Right forelimb (tissue), 1 donor: Measurements from ENCODE around the gene SLC1A7.
A peak's percentile ranks its signal among the peaks of the same experiment; 100 is the strongest.

ENCODE experiments used
- DNase-seq: peaks from one replicate; pipeline ENCODE4 v3.0.0-alpha.2; 2018

The SLC1A7 gene

GRCh38 chr1:53132176-53132575 lies 10.3 kb downstream of the SLC1A7 start:
- DNase-seq: no peak

GRCh38 chr1:53131590-53131938 lies 10.9 kb downstream of the SLC1A7 start:
- no peak for DNase-seq

- DNase-seq: peak; percentile 30
These were observed 11.4 kb downstream of the SLC1A7 start for GRCh38 chr1:53130878-53131589.

GRCh38 chr1:53130598-53130877 lies 11.9 kb downstream of the SLC1A7 start:
- DNase-seq: no peak

- DNase-seq: peak; percentile 34
These were observed 12.4 kb downstream of the SLC1A7 start for GRCh38 chr1:53129891-53130597.

GRCh38 chr1:53128401-53128800 lies 14.0 kb downstream of the SLC1A7 start:
- peak; percentile 19 for DNase-seq

GRCh38 chr1:53127546-53127945 lies 14.9 kb downstream of the SLC1A7 start:
- DNase-seq: peak; percentile 35

- DNase-seq: no peak
These were observed 15.9 kb downstream of the SLC1A7 start for GRCh38 chr1:53126495-53126894.

- DNase-seq: peak; percentile 13
These were observed 16.6 kb downstream of the SLC1A7 start for GRCh38 chr1:53125623-53126360.

- no peak for DNase-seq
These were observed 17.3 kb downstream of the SLC1A7 start for GRCh38 chr1:53125122-53125521.

GRCh38 chr1:53123453-53124140 lies 18.8 kb downstream of the SLC1A7 start:
- peak; percentile 60 for DNase-seq

- no peak for DNase-seq
These were observed 19.5 kb downstream of the SLC1A7 start for GRCh38 chr1:53122961-53123413.

- no peak for DNase-seq
These were observed 20.1 kb downstream of the SLC1A7 start for GRCh38 chr1:53122201-53122885.

- DNase-seq: peak; percentile 86
These were observed 20.9 kb downstream of the SLC1A7 start for GRCh38 chr1:53121319-53122172.

GRCh38 chr1:53120659-53121058 lies 21.8 kb downstream of the SLC1A7 start:
- no peak for DNase-seq

- no peak for DNase-seq
These were observed 24.6 kb downstream of the SLC1A7 start for GRCh38 chr1:53117836-53118235.

- DNase-seq: no peak
These were observed 25.4 kb downstream of the SLC1A7 start for GRCh38 chr1:53116933-53117600.

GRCh38 chr1:53116307-53116810 lies 26.1 kb downstream of the SLC1A7 start:
- DNase-seq: no peak

- DNase-seq: no peak
These were observed 26.8 kb downstream of the SLC1A7 start for GRCh38 chr1:53115403-53116306.
